Measurements from ENCODE around the gene DLG4.

DLG4 gene

DNA sequence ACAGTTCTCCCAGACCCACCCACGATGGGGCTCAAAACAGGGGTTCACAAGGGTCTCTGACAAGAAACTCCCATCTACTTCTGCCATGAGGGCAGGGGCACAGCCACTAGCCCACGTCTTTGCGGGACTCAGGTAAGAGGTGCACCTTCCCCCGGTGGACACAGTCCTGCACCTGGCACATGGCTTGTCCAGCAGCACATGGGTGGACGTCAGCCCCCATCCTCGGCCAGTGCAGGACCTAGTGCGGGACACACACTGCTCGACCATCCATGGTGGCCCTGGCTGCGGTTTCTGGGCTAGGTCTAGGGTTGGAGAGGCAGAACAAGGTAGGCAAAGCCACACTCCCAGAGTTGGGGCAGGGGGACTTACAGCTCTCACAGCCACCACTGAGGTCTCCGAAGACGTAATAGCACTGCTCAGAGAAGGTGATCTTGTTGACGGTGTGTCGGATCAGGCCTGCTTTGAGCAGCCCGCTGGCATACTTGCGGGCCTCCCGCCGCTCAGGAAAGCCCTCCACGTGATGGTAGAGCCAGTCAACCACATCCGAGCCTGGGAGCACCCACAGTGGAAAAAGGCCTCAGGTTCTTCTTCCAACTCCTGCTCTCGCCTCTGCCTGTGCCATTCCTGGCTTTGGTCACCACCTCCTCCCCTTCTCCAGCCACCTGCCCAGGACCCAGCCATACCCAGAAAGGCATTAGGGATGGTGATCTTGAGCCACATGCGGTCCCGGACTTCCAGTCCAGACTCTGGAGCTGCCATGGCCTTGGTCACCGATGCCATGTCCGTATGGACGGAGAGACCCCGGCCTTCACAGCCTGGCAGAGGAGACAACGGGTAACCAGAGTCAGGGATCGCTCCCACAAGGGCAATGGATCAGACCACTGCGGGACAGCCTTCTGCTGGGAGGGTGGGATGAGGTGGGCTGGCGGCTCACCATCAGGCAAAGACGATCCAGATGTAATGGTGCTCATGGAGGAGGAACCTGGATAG lies 7.4 kb upstream of the DLG4 start:
- TF ChIP-seq CTCF (IDR thresholded peaks at IDR 0.05; ENCODE audit: low read depth, low read length): no peak
- H3K4me3 ChIP-seq (replicated peaks in 1 of 2; ENCODE audit: low read depth in 2 of 2, low read length in 2 of 2): no peak overlapping the region
- no peak for DNase-seq (ENCODE audit: low read depth in 2 of 2)

- TF ChIP-seq CTCF (IDR thresholded peaks at IDR 0.05; ENCODE audit: low read depth, low read length): no peak
- no peak for DNase-seq (ENCODE audit: low read depth in 2 of 2)
Measured at GRCh38 chr17:7225711-7226331, 6.2 kb upstream of the DLG4 start.

GRCh38 chr17:7224661-7225111 lies 5.0 kb upstream of the DLG4 start:
- no peak for DNase-seq (ENCODE audit: low read depth in 2 of 2)
- no peak overlapping the region for H3K4me3 ChIP-seq (replicated peaks in 1 of 2; ENCODE audit: low read depth in 2 of 2, low read length in 2 of 2)
- TF ChIP-seq CTCF (IDR thresholded peaks at IDR 0.05; ENCODE audit: low read depth, low read length): no peak

More at GRCh38 chr17:7225711-7226331, 6.2 kb upstream of the DLG4 start:
- no peak overlapping the region for H3K4me3 ChIP-seq (replicated peaks in 1 of 2; ENCODE audit: low read depth in 2 of 2, low read length in 2 of 2)

- TF ChIP-seq CTCF (IDR thresholded peaks at IDR 0.05; ENCODE audit: low read depth, low read length): no peak
- no peak for DNase-seq (ENCODE audit: low read depth in 2 of 2)
- no peak overlapping the region for H3K4me3 ChIP-seq (replicated peaks in 1 of 2; ENCODE audit: low read depth in 2 of 2, low read length in 2 of 2)
Measured at GRCh38 chr17:7224110-7224509, 4.5 kb upstream of the DLG4 start.

GRCh38 chr17:7223375-7223774 lies 3.7 kb upstream of the DLG4 start:
- no peak overlapping the region for H3K4me3 ChIP-seq (replicated peaks in 1 of 2; ENCODE audit: low read depth in 2 of 2, low read length in 2 of 2)
- no peak for TF ChIP-seq CTCF (IDR thresholded peaks at IDR 0.05; ENCODE audit: low read depth, low read length)
- DNase-seq (ENCODE audit: low read depth in 2 of 2): no peak

GRCh38 chr17:7222972-7223292 lies 3.3 kb upstream of the DLG4 start:
- no peak for TF ChIP-seq CTCF (IDR thresholded peaks at IDR 0.05; ENCODE audit: low read depth, low read length)
- no peak overlapping the region for H3K4me3 ChIP-seq (replicated peaks in 1 of 2; ENCODE audit: low read depth in 2 of 2, low read length in 2 of 2)
- DNase-seq (ENCODE audit: low read depth in 2 of 2): no peak
